Endometrial microvascular endothelial cells (primary cell): ENCODE measurements around the gene ANKRD9. TPM values are rescaled to one million over a fixed set of nuclear protein-coding genes. Genes with fewer than 3 reads are reported as not detected.
"Not testable (repeated sequence)": the region's sequence is repeated elsewhere in the genome, so short reads cannot be mapped to it uniquely, and the experiment has no call there.

Experiments
- in situ Hi-C: cut with HindIII; loops from 2 replicates; pipeline ENCODE4 v1.10.0; 2017; ENCODE audit warnings: low sequenced_read_pairs, low pct_unique_long_range_greater_than_20kb; ENCODE audit errors: inconsistent ontology term
- total RNA-seq: library from RNA; depleted of rRNA; stranded (reverse); fragments of >200 nt; gene quantifications from one replicate; pipeline ENCODE4 v1.2.3, GENCODE V29; 2015; ENCODE audit errors: inconsistent ontology term

ANKRD9 gene, protein sequence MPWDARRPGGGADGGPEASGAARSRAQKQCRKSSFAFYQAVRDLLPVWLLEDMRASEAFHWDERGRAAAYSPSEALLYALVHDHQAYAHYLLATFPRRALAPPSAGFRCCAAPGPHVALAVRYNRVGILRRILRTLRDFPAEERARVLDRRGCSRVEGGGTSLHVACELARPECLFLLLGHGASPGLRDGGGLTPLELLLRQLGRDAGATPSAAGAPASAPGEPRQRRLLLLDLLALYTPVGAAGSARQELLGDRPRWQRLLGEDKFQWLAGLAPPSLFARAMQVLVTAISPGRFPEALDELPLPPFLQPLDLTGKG
- 16.4 TPM for total RNA-seq

GRCh38 chr14:102509746-102510615, at the start of gene ANKRD9:
TSS of gene ANKRD9 (minus strand) at chr14:102509776. CDS start at chr14:102507889, 1,887 bp downstream.
- in situ Hi-C loops, result loop anchor here (10.0 kb wide), 1 partner anchor 65 kb away; no protein-coding TSS in a partner anchor

DNA sequence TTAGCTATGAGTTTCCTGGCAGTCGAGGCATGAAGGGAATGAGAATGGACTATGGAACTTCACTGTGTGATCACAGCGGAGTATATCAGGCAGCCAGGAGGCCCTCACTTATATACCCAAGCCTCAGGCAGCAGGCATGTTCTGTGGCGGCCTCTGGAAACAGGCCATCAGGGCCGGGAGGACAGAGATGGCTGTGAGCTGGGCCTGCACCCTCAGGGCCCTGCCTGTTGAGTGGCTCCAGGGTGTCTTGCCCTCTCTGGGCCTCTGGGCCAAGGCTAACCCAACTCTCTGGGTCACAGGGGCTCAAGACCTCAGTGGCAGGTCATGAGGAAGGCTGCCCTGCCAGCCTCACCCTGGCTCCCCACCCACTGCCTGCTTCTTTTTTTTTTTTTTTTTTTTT, 49.0 kb upstream of the ANKRD9 start:
- in situ Hi-C loops, result no loop called here

DNA sequence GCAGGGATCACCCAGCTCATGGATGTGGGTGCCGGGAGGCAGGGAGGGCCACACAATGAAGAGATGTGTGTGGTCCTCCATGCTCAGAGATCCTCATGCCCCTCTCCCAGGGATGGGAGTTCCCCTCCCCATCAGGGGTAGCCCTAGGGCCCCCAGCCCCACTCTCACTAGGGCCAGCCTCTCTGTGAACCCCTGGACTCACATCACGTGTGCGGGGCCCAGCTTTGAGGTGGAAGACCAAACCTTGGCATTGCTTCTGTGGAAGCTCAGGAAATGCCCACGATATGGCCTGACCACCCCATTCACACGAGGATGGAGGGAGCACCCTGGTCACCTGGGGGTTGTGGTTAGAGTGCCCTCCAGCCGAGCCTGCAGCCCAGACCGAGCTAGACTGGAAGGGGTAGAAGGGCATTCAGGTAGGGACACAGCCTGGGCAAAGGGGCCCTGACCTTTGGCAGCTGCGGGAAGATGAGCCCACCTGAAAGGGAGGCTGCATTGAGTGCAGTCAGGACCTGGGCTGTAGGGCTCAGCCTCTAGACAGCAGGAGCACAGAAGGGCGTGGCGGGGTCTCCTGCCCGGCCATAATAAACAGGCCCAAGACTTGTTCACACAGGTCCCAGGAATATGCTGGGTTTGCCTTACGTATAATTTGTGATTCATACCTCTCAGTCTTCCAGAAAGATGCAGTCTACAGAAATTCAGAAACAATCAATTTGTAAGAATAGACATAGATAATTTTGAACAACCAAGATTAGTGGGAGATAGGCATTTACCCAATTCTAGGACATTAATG, 48.1 kb upstream of the ANKRD9 start:
- in situ Hi-C loops, result no loop called here

- in situ Hi-C loops, result no loop called here
Observed at GRCh38 chr14:102556098-102556677, 46.6 kb upstream of the ANKRD9 start.

- in situ Hi-C loops, result no loop called here
Observed at GRCh38 chr14:102554821-102555819, 45.5 kb upstream of the ANKRD9 start.

- in situ Hi-C loops, result no loop called here
Observed at GRCh38 chr14:102551995-102552705, 42.6 kb upstream of the ANKRD9 start.

DNA sequence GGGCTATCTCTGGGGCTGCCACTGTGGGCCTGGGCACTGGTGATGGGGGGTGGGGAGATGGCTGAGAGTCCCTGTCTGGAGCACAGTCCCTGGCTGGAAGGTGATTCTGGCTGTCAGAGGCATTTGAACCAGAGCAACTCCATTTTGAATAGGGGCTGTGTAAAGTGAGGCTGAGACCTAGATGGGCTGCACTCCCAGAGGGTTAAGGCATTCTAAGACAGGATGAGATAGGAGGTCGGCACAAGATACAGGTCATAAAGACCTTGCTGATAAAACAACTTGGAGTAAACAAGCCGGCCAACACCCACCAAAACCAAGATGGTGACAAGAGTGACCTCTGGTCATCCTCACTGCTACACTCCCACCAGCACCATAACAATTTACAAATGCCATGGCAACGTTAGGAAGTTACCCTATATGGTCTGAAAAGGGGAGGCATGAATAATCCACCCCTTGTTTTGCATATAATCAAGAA, 41.4 kb upstream of the ANKRD9 start:
- in situ Hi-C loops, result not testable (repeated sequence)

DNA sequence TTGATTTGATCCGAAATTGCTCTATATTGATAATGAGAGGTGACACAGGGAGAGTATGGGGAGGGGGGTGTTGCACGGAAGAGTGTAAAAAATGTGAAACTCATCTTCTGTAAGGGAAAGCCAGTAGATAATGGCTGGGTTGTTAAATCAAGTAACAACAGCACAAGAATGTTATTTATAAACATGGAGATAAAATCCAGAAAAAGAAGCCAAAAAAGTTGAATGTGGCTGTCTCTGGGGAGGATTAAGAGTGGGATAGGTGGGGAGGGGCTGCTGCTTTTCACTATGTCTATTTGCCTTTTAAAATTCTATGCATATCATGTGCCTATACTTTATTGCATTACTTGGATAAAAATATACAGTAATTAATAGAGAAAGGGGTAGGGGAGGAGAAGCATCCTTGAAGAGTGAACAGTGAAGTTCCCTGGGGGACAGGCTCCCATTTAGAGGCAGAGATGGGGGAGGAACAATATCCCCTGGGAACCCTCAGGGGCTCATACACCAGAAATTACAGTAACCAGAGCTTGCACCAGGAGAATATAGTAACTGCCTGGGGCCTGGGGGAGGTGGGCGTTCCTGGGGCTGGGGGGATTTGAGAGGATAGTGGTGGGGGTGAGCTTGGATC, 39.2 kb upstream of the ANKRD9 start:
- in situ Hi-C loops, result no loop called here

DNA sequence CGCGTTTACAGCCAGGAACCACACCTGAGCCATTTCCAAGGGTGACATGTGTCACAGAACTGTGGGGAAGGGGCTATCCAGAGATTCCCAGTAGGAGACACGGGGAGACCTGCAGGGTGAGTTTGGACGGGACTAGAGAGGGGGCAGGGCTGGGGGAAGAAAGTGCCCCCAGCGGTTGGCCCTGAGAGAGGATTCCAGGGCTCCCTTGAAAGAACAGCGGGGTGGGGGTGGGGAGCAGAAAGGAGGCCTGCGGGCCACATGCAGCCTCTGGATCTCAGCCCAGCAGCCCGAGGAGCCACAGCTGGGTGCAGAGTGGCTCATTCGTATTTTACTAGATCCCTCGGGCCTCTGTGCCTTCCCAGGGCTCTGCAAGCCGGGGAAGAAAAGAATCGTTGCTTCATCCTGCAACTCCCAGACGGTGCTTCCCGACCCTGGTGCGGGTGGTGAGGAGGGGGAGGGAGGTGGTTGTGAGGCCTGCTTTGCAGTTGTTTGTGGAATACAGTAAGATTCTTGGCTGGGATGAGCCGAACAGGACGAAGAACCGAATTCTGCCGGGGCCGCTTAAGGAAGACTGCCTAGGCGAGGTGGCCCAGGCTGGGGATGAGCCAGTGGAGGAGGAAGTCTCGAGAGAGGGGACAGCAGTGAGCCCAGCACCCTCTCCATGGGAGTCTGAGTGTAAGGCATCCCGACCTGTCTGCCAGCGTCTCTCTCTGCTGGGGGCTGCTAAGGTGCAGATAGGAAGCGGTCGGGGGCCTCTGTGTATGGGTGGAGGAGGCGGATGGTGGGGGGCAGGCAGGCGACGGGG, 36.1 kb upstream of the ANKRD9 start:
- in situ Hi-C loops, result no loop called here

GRCh38 chr14:102544747-102545460, 35.3 kb upstream of the ANKRD9 start:
- in situ Hi-C loops, result no loop called here

DNA sequence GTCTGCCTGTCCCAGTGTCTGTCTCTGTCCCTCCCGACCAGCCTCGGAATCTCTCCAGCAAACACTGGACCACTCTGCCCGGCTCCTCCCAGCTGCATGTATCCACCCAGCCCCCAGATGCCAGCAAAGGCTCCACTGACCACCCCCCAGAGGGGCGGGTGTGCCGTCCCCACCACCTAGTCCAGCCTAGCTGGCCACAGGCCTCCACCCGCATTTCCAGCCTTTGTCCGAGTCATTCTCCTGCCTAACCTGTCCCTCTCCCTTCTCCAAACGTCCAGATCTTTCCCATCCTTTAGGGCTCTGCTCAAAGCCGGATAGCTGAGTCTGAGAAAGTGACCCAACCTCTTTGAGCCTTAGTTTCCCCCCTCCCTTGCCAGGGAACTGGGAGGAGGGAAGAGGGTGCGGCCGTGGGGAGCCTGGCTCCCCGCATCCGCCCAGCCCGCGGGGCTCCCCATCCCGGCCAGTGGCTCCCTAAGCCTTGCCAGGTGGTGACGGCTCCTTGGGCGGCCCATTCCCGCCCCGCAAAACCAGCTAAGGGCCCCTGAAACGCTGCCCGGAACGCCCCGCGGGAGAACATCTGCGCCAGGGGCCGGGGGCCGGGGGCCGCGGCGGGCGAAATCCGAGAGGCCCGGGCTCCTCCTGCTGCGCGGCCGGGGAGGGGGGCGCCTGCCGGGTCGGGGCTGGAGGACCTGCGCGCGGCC, 34.6 kb upstream of the ANKRD9 start:
- in situ Hi-C loops, result no loop called here

DNA sequence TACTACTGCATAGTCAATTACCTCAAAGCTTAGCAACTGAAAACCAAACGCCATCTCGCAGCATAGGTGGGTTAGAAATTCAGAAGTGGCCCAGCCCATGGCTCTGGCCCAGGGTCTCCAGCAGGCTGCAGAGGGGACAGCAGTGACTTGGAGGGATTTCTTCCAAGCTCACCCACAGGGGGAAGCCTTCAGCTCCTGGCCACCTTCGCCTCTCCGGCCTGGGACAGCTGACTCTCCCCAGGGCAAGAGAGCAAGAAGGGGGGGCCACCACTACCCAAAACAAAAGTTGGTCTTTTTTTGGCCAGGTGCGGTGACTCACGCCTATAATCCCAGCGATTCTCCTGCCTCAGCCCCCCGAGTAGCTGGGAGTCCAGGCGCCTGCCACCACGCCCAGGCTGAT, 32.2 kb upstream of the ANKRD9 start:
- in situ Hi-C loops, result no loop called here

DNA sequence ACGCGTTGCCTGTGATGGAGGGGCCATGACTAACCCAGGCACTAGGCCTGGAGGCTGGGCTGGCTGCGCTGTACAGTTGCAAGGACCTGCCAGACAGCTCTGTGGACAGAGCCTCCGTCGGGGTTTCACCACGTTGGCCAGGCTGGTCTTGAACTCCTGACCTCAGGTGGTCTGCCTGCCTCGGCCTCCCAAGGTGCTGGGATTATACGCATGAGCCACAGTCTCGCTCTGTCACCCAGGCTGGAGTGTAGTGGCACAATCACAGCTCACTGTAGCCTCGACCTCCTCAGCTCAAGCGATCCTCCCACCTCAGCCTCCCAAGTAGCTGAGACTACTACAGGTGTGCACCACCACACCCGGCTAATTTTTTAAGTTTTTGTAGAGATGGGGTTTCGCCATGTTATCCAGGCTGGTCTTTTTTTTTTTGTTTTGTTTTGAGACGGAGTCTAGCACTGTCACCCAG, 31.5 kb upstream of the ANKRD9 start:
- in situ Hi-C loops, result not testable (repeated sequence)

- in situ Hi-C loops, result no loop called here
Observed at GRCh38 chr14:102540315-102541028, 30.9 kb upstream of the ANKRD9 start.
